ENCODE measurements around the gene UACA. TPM values are rescaled to one million over a fixed set of nuclear protein-coding genes. Genes with fewer than 3 reads are reported as not detected.
A peak's percentile ranks its signal among the peaks of the same experiment; 100 is the strongest.
"Not testable (repeated sequence)": the region's sequence is repeated elsewhere in the genome, so short reads cannot be mapped to it uniquely, and the experiment has no call there.

Gene UACA
- total RNA-seq, 1 experiment from 2014 or later, result 141 TPM

DNA sequence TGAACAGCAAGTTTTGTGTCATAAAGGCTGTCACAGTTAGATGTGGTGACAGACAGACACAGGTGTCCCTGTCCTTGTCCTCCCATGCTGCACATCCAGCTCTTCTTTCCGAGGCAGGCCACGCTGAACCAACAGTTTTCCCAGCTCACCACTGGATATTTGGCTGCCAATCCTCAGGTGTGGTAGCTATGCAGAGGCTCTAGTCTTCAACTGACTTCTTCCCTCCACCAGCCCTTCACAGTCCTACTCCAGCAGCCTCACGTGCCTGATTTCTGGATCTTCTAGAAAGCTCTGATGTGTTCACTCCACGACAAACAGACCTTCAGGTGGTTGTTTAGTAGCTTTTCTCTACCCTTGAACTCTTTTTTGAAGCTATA, 145.5 kb downstream of the UACA start:
- BruUV-seq (replicated peaks), result no TSS peak
- peaks cover 29% of the 10 kb centered on the region for H3K36me3 Mint-ChIP-seq (ENCODE audit: insufficient read depth, unreplicated experiment)
- TF ChIP-seq CTCF (IDR thresholded peaks at IDR 0.05; ENCODE audit: insufficient read depth in 1 of 2, low read depth in 1 of 2, low read length in 1 of 2, severe bottlenecking in 1 of 2, unreplicated experiment in 1 of 2), result no peak
- CTCF ChIA-PET, result interaction anchor here (1.6 kb wide), 1 partner anchor 49 kb away, joined by 8 read pairs; no protein-coding TSS in a partner anchor
- H3K4me3 Mint-ChIP-seq (ENCODE audit: unreplicated experiment), result peak overlapping the region; percentile 65
- Histone ChIP-seq H3K4me3 (ENCODE audit: low read depth, low read length) (no peak overlapping the region), H3K36me3 (ENCODE audit: control insufficient read depth, insufficient read depth, low read length) (no peaks in the 10 kb centered on the region), H3K9me3 (peaks cover 28% of the 10 kb centered on the region), H3K4me1 (peaks cover 27% of the 10 kb centered on the region), H3K27me3 (replicated peaks; ENCODE audit: control insufficient read depth, insufficient read depth, low read length) (no peaks in the 10 kb centered on the region)
- DNase-seq, result peak in 1 of 2 experiments; percentile 58
- peaks cover 23% of the 10 kb centered on the region for H3K9me3 Mint-ChIP-seq (ENCODE audit: unreplicated experiment)
- POLR2A ChIA-PET, result no interaction called here
- H3K4me1 Mint-ChIP-seq (ENCODE audit: low read depth, unreplicated experiment), result peaks cover 25% of the 10 kb centered on the region
- H3K27ac Mint-ChIP-seq (ENCODE audit: unreplicated experiment), result peak overlapping the region; percentile 91
- H3K27me3 Mint-ChIP-seq (ENCODE audit: insufficient read depth, unreplicated experiment), result no peaks in the 10 kb centered on the region
- intact Hi-C loops (cut with micrococcal nuclease; ENCODE audit: unreplicated experiment), result loop anchor here (1.0 to 10.0 kb wide), 5 partner anchors 15 to 523 kb away; partner anchors contain the start of gene TLE3

- peaks cover 27% of the 10 kb centered on the region for H3K4me1 ChIP-seq
- H3K4me1 Mint-ChIP-seq (ENCODE audit: low read depth, unreplicated experiment), result peaks cover 25% of the 10 kb centered on the region
- DNase-seq, result peak; percentile 75 to 81
- BruUV-seq (replicated peaks), result no TSS peak
- peaks cover 22% of the 10 kb centered on the region for H3K9me3 ChIP-seq
- H3K9me3 Mint-ChIP-seq (ENCODE audit: unreplicated experiment), result peaks cover 23% of the 10 kb centered on the region
- peak overlapping the region; percentile 65 for H3K4me3 Mint-ChIP-seq (ENCODE audit: unreplicated experiment)
- ChIA-PET CTCF (interaction anchor here (1.0 to 1.6 kb wide), 3 partner anchors 31 to 48 kb away, joined by 4 to 8 read pairs (median 4); no protein-coding TSS in a partner anchor), POLR2A (no interaction called here)
- H3K36me3 ChIP-seq (ENCODE audit: control insufficient read depth, insufficient read depth, low read length), result no peaks in the 10 kb centered on the region
- no peaks in the 10 kb centered on the region for H3K27me3 ChIP-seq (replicated peaks; ENCODE audit: control insufficient read depth, insufficient read depth, low read length)
- no peak for TF ChIP-seq CTCF (IDR thresholded peaks at IDR 0.05; ENCODE audit: insufficient read depth in 1 of 2, low read depth in 1 of 2, low read length in 1 of 2, severe bottlenecking in 1 of 2, unreplicated experiment in 1 of 2)
- peak overlapping the region; percentile 91 for H3K27ac Mint-ChIP-seq (ENCODE audit: unreplicated experiment)
- no peaks in the 10 kb centered on the region for H3K27me3 Mint-ChIP-seq (ENCODE audit: insufficient read depth, unreplicated experiment)
- intact Hi-C loops (cut with micrococcal nuclease; ENCODE audit: unreplicated experiment), result loop anchor here (1.0 to 10.0 kb wide), 5 partner anchors 16 to 522 kb away; partner anchors contain the start of gene TLE3
- peaks cover 29% of the 10 kb centered on the region for H3K36me3 Mint-ChIP-seq (ENCODE audit: insufficient read depth, unreplicated experiment)
- no peak overlapping the region for H3K4me3 ChIP-seq (ENCODE audit: low read depth, low read length)
These were observed 146.1 kb downstream of the UACA start for GRCh38 chr15:70617076-70617910.

- H3K4me3 ChIP-seq (ENCODE audit: low read depth, low read length); POLR2A ChIA-PET; H3K36me3 ChIP-seq (ENCODE audit: control insufficient read depth, insufficient read depth, low read length); BruUV-seq (replicated peaks); H3K27me3 Mint-ChIP-seq (ENCODE audit: insufficient read depth, unreplicated experiment); H3K27me3 ChIP-seq (replicated peaks; ENCODE audit: control insufficient read depth, insufficient read depth, low read length); DNase-seq; H3K4me3 Mint-ChIP-seq (ENCODE audit: unreplicated experiment): not testable (repeated sequence)
- Histone ChIP-seq H3K9me3 (peaks cover 17% of the 10 kb centered on the region), H3K4me1 (peaks cover 27% of the 10 kb centered on the region)
- intact Hi-C loops (cut with micrococcal nuclease; ENCODE audit: unreplicated experiment), result loop anchor here (2.0 to 10.0 kb wide), 2 partner anchors 108 to 522 kb away; partner anchors contain the start of gene TLE3
- CTCF ChIA-PET, result interaction anchor here (1.0 to 1.6 kb wide), 3 partner anchors 30 to 47 kb away, joined by 4 to 8 read pairs (median 4); no protein-coding TSS in a partner anchor
- H3K36me3 Mint-ChIP-seq (ENCODE audit: insufficient read depth, unreplicated experiment), result peaks cover 27% of the 10 kb centered on the region
- H3K27ac Mint-ChIP-seq (ENCODE audit: unreplicated experiment), result peak overlapping the region; percentile 91
- peaks cover 23% of the 10 kb centered on the region for H3K9me3 Mint-ChIP-seq (ENCODE audit: unreplicated experiment)
- H3K4me1 Mint-ChIP-seq (ENCODE audit: low read depth, unreplicated experiment), result peaks cover 25% of the 10 kb centered on the region
These were observed 147.0 kb downstream of the UACA start for GRCh38 chr15:70616311-70616756.

Data from Caco-2 (cell line).